Measurements from ENCODE around the gene ACTR2.
"Not testable (repeated sequence)": the region's sequence is repeated elsewhere in the genome, so short reads cannot be mapped to it uniquely, and the experiment has no call there.

ACTR2 gene

GRCh38 chr2:65215946-65216345, 11.7 kb upstream of the ACTR2 start:
- H3K4me1 ChIP-seq (ENCODE audit: low read depth, poor library complexity, severe bottlenecking) = peaks cover 38% of the 10 kb centered on the region
- H3K9ac ChIP-seq = no peak overlapping the region
- H3K36me3 ChIP-seq (ENCODE audit: insufficient read depth) = no peaks in the 10 kb centered on the region
- H2AFZ ChIP-seq (ENCODE audit: low read depth) = no peak overlapping the region
- no peak overlapping the region for H3K4me3 ChIP-seq (IDR thresholded peaks at IDR 0.05; ENCODE audit: insufficient read depth, low read depth, low read length)
- H3K79me2 ChIP-seq (ENCODE audit: insufficient read depth, low read depth) = no peaks in the 10 kb centered on the region
- H3K4me2 ChIP-seq = peak overlapping the region; percentile 70
- no peaks in the 10 kb centered on the region for H4K20me1 ChIP-seq (ENCODE audit: insufficient read depth)
- no peak for TF ChIP-seq CTCF (conservative IDR thresholded peaks at IDR 0.05; ENCODE audit: low read depth, low read length)
- no peaks in the 10 kb centered on the region for H3K27me3 ChIP-seq (ENCODE audit: insufficient read depth, low read depth)
- H3K27ac ChIP-seq = peak overlapping the region; percentile 67; the same call in 1 of the 2 replicates

DNA sequence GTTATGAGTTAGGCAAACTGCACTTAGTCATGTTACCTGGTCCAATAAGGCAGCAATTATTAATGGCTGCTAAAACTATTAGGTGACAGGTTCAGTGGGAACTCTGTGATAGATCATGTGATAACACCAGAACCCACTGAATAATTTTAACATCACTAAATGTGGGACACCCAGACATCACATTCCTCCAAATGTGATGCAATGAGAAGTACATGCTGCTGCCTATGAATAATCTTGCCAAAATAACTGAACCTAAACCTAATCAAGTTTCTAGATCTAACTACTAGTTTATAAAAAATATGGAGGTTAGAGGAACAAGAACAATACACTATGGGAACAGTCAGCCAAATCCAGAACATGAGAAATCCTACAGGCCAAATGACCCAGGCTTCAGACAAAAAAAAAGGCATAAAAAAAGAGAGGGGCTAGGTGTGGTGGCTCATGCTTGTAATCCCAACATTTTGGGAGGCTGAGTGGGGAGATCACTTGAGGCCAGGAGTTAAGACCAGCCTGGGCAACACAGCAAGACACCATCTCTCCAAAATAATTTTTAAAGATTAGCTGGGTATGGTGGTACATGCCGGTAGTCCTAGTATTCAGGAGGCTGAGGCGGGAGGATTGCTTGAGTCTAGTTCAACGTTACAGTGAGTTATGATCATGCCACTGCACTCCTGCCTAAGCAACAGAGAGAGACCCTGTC, 7.0 kb upstream of the ACTR2 start:
- peaks cover 20% of the 10 kb centered on the region for H3K4me1 ChIP-seq (ENCODE audit: low read depth, poor library complexity, severe bottlenecking)
- no peak overlapping the region for H2AFZ ChIP-seq (ENCODE audit: low read depth)
- H3K27me3 ChIP-seq (ENCODE audit: insufficient read depth, low read depth) = no peaks in the 10 kb centered on the region
- H3K4me3 ChIP-seq (IDR thresholded peaks at IDR 0.05; ENCODE audit: insufficient read depth, low read depth, low read length) = no peak overlapping the region
- no peak overlapping the region for H3K4me2 ChIP-seq
- H3K27ac ChIP-seq = no peak overlapping the region
- no peak overlapping the region for H3K9ac ChIP-seq
- peaks cover 9% of the 10 kb centered on the region for H3K79me2 ChIP-seq (ENCODE audit: insufficient read depth, low read depth)
- no peak for TF ChIP-seq CTCF (conservative IDR thresholded peaks at IDR 0.05; ENCODE audit: low read depth, low read length)
- no peaks in the 10 kb centered on the region for H3K36me3 ChIP-seq (ENCODE audit: insufficient read depth)
- H4K20me1 ChIP-seq (ENCODE audit: insufficient read depth) = no peaks in the 10 kb centered on the region

- not testable (repeated sequence) for H3K4me3 ChIP-seq (IDR thresholded peaks at IDR 0.05; ENCODE audit: insufficient read depth, low read depth, low read length); H2AFZ ChIP-seq (ENCODE audit: low read depth); H3K27me3 ChIP-seq (ENCODE audit: insufficient read depth, low read depth); H4K20me1 ChIP-seq (ENCODE audit: insufficient read depth); H3K27ac ChIP-seq; H3K4me2 ChIP-seq; H3K9ac ChIP-seq; H3K36me3 ChIP-seq (ENCODE audit: insufficient read depth)
- H3K79me2 ChIP-seq (ENCODE audit: insufficient read depth, low read depth) = peaks cover 16% of the 10 kb centered on the region
- H3K4me1 ChIP-seq (ENCODE audit: low read depth, poor library complexity, severe bottlenecking) = peaks cover 17% of the 10 kb centered on the region
These were observed 6.4 kb upstream of the ACTR2 start for GRCh38 chr2:65221275-65221674.

GRCh38 chr2:65227020-65227455, 593 bp upstream of the ACTR2 start:
- H3K27ac ChIP-seq = peak overlapping the region; percentile 87
- no peaks in the 10 kb centered on the region for H3K27me3 ChIP-seq (ENCODE audit: insufficient read depth, low read depth)
- TF ChIP-seq CTCF (conservative IDR thresholded peaks at IDR 0.05; ENCODE audit: low read depth, low read length) = no peak
- H4K20me1 ChIP-seq (ENCODE audit: insufficient read depth) = 0 out of 2 replicates have a peak, but pooled peaks cover 5% of the 10 kb centered on the region
- H3K4me1 ChIP-seq (ENCODE audit: low read depth, poor library complexity, severe bottlenecking) = peaks cover 39% of the 10 kb centered on the region
- H3K4me2 ChIP-seq = peak overlapping the region; percentile 92
- peak overlapping the region; percentile 82 for H2AFZ ChIP-seq (ENCODE audit: low read depth)
- peak overlapping the region; percentile 82 for H3K9ac ChIP-seq
- no peaks in the 10 kb centered on the region for H3K36me3 ChIP-seq (ENCODE audit: insufficient read depth)
- H3K79me2 ChIP-seq (ENCODE audit: insufficient read depth, low read depth) = peaks cover 69% of the 10 kb centered on the region
- H3K4me3 ChIP-seq (IDR thresholded peaks at IDR 0.05; ENCODE audit: insufficient read depth, low read depth, low read length) = peak overlapping the region; percentile 65

GRCh38 chr2:65228263-65228750, 676 bp downstream of the ACTR2 start:
- Histone ChIP-seq H3K79me2 (ENCODE audit: insufficient read depth, low read depth) (peaks cover 81% of the 10 kb centered on the region), H3K36me3 (ENCODE audit: insufficient read depth) (no peaks in the 10 kb centered on the region), H3K27ac (peak overlapping the region; percentile 87), H4K20me1 (ENCODE audit: insufficient read depth) (0 out of 2 replicates have a peak, but pooled peaks cover 5% of the 10 kb centered on the region), H3K4me1 (ENCODE audit: low read depth, poor library complexity, severe bottlenecking) (peaks cover 48% of the 10 kb centered on the region), H3K27me3 (ENCODE audit: insufficient read depth, low read depth) (no peaks in the 10 kb centered on the region), H3K9ac (peak overlapping the region; percentile 82), H2AFZ (ENCODE audit: low read depth) (peak overlapping the region; percentile 65), H3K4me3 (IDR thresholded peaks at IDR 0.05; ENCODE audit: insufficient read depth, low read depth, low read length) (peak overlapping the region; percentile 93), H3K4me2 (peak overlapping the region; percentile 94)
- TF ChIP-seq CTCF (conservative IDR thresholded peaks at IDR 0.05; ENCODE audit: low read depth, low read length) = no peak
